IPS DF 6.9 (cell line): Measurements from ENCODE around the gene CNTN5.

Source experiments
- DNase-seq: peaks from one replicate; pipeline ENCODE4 v3.0.0-alpha.2; 2013; ENCODE audit warnings: low read depth, low spot score
- H3K27ac ChIP-seq: one replicate; pipeline ENCODE4 v1.5.1; 2013; ENCODE audit warnings: low read length, control low read depth
- H3K27me3 ChIP-seq: 2 replicates; pipeline ENCODE4 v1.6.1; 2013; ENCODE audit warnings: mild to moderate bottlenecking, low read length; ENCODE audit not compliant: control insufficient read depth, insufficient read depth
- H3K36me3 ChIP-seq: 2 replicates; pipeline ENCODE4 v1.6.1; 2013; ENCODE audit warnings: low read length; ENCODE audit not compliant: control insufficient read depth, insufficient read depth
- H3K4me1 ChIP-seq: 2 replicates; pipeline ENCODE4 v1.6.1; 2013; ENCODE audit warnings: low read length; ENCODE audit not compliant: control insufficient read depth, insufficient read depth
- H3K4me3 ChIP-seq: 2 replicates; pipeline ENCODE4 v1.5.1; 2013; ENCODE audit warnings: mild to moderate bottlenecking, low read length
- H3K9me3 ChIP-seq: 2 replicates; pipeline ENCODE4 v1.6.1; 2013; ENCODE audit warnings: low read length, inconsistent platforms; ENCODE audit not compliant: control insufficient read depth, insufficient read depth
- WGBS: extraction: QIAGEN DNeasy Blood & Tissue Kit; methylation state at CpG from one replicate; pipeline ENCODE4 v1.1.7; 2013; ENCODE audit warnings: mixed read lengths, missing lambda C conversion rate; ENCODE audit not compliant: insufficient read length, insufficient coverage; 5-methylcytosine and 5-hydroxymethylcytosine counted together

The CNTN5 gene

GRCh38 chr11:99423428-99423983, 402.8 kb downstream of the CNTN5 start:
- peaks cover 1% of the 10 kb centered on the region; the same call in 1 of the 2 replicates for H3K27me3 ChIP-seq
- peaks cover 4% of the 10 kb centered on the region for H3K4me1 ChIP-seq

GRCh38 chr11:99424313-99425084, 403.8 kb downstream of the CNTN5 start:
- Histone ChIP-seq H3K9me3 (no peaks in the 10 kb centered on the region), H3K4me1 (peaks cover 4% of the 10 kb centered on the region), H3K36me3 (no peaks in the 10 kb centered on the region), H3K27me3 (peaks cover 1% of the 10 kb centered on the region; the same call in 1 of the 2 replicates), H3K27ac (no peak overlapping the region), H3K4me3 (no peak overlapping the region)
- DNase-seq = no peak
- no CpG with 5 or more reads among the region's 12 CpGs for WGBS

More at GRCh38 chr11:99423428-99423983, 402.8 kb downstream of the CNTN5 start:
- H3K9me3 ChIP-seq = no peaks in the 10 kb centered on the region
- H3K36me3 ChIP-seq = no peaks in the 10 kb centered on the region
- no peak overlapping the region for H3K4me3 ChIP-seq
- DNase-seq = no peak
- WGBS = no CpG with 5 or more reads among the region's 4 CpGs
- H3K27ac ChIP-seq = no peak overlapping the region

GRCh38 chr11:99425596-99425995, 404.8 kb downstream of the CNTN5 start:
- no peak for DNase-seq
- no peaks in the 10 kb centered on the region for H3K36me3 ChIP-seq
- no peaks in the 10 kb centered on the region for H3K9me3 ChIP-seq
- H3K4me1 ChIP-seq = peaks cover 4% of the 10 kb centered on the region
- H3K27ac ChIP-seq = no peak overlapping the region
- no CpG with 5 or more reads among the region's 2 CpGs for WGBS
- H3K4me3 ChIP-seq = no peak overlapping the region
- peaks cover 1% of the 10 kb centered on the region; the same call in 1 of the 2 replicates for H3K27me3 ChIP-seq

- DNase-seq = no peak
- WGBS = no CpG with 5 or more reads among the region's 3 CpGs
- H3K36me3 ChIP-seq = no peaks in the 10 kb centered on the region
- H3K4me1 ChIP-seq = no peaks in the 10 kb centered on the region
- no peak overlapping the region for H3K4me3 ChIP-seq
- H3K27me3 ChIP-seq = no peaks in the 10 kb centered on the region
- no peak overlapping the region for H3K27ac ChIP-seq
- no peaks in the 10 kb centered on the region for H3K9me3 ChIP-seq
These were observed 411.9 kb downstream of the CNTN5 start for GRCh38 chr11:99432677-99433076.

GRCh38 chr11:99443276-99443675, 422.5 kb downstream of the CNTN5 start:
- H3K4me3 ChIP-seq = no peak overlapping the region
- H3K27ac ChIP-seq = no peak overlapping the region
- no peaks in the 10 kb centered on the region for H3K4me1 ChIP-seq
- no peak for DNase-seq
- no peaks in the 10 kb centered on the region for H3K9me3 ChIP-seq
- no CpG with 5 or more reads among the region's 3 CpGs for WGBS
- H3K27me3 ChIP-seq = no peaks in the 10 kb centered on the region
- H3K36me3 ChIP-seq = no peaks in the 10 kb centered on the region

GRCh38 chr11:99446400-99446799, 425.7 kb downstream of the CNTN5 start:
- no peak overlapping the region for H3K4me3 ChIP-seq
- DNase-seq = no peak
- WGBS = no CpG with 5 or more reads among the region's 1 CpG
- H3K4me1 ChIP-seq = no peaks in the 10 kb centered on the region
- H3K27me3 ChIP-seq = no peaks in the 10 kb centered on the region
- H3K27ac ChIP-seq = no peak overlapping the region
- no peaks in the 10 kb centered on the region for H3K36me3 ChIP-seq
- no peaks in the 10 kb centered on the region for H3K9me3 ChIP-seq

- no peak overlapping the region for H3K27ac ChIP-seq
- H3K4me1 ChIP-seq = no peaks in the 10 kb centered on the region
- no peak overlapping the region for H3K4me3 ChIP-seq
- H3K27me3 ChIP-seq = no peaks in the 10 kb centered on the region
- no peaks in the 10 kb centered on the region for H3K9me3 ChIP-seq
- no peak for DNase-seq
- no peaks in the 10 kb centered on the region for H3K36me3 ChIP-seq
These were observed 428.6 kb downstream of the CNTN5 start for GRCh38 chr11:99449345-99449744.

- H3K36me3 ChIP-seq = no peaks in the 10 kb centered on the region
- no CpG with 5 or more reads among the region's 5 CpGs for WGBS
- no peaks in the 10 kb centered on the region for H3K27me3 ChIP-seq
- no peaks in the 10 kb centered on the region for H3K4me1 ChIP-seq
- no peak for DNase-seq
- H3K4me3 ChIP-seq = no peak overlapping the region
- no peaks in the 10 kb centered on the region for H3K9me3 ChIP-seq
- no peak overlapping the region for H3K27ac ChIP-seq
These were observed 431.3 kb downstream of the CNTN5 start for GRCh38 chr11:99452075-99452474.

- H3K27me3 ChIP-seq = no peaks in the 10 kb centered on the region
- H3K4me1 ChIP-seq = no peaks in the 10 kb centered on the region
- H3K9me3 ChIP-seq = no peaks in the 10 kb centered on the region
- H3K27ac ChIP-seq = no peak overlapping the region
- H3K36me3 ChIP-seq = no peaks in the 10 kb centered on the region
- WGBS = no CpG with 5 or more reads among the region's 1 CpG
- DNase-seq = no peak
- H3K4me3 ChIP-seq = no peak overlapping the region
These were observed 441.2 kb downstream of the CNTN5 start for GRCh38 chr11:99461913-99462312.

GRCh38 chr11:99464985-99465384, 444.2 kb downstream of the CNTN5 start:
- Histone ChIP-seq H3K36me3 (no peaks in the 10 kb centered on the region), H3K4me1 (no peaks in the 10 kb centered on the region), H3K9me3 (no peaks in the 10 kb centered on the region), H3K27ac (no peak overlapping the region), H3K27me3 (no peaks in the 10 kb centered on the region), H3K4me3 (no peak overlapping the region)
- no peak for DNase-seq
- no CpG with 5 or more reads among the region's 2 CpGs for WGBS

GRCh38 chr11:99489581-99489980, 468.8 kb downstream of the CNTN5 start:
- H3K4me1 ChIP-seq = no peaks in the 10 kb centered on the region
- H3K27me3 ChIP-seq = no peaks in the 10 kb centered on the region
- no peak overlapping the region for H3K4me3 ChIP-seq
- no peak overlapping the region for H3K27ac ChIP-seq
- H3K36me3 ChIP-seq = no peaks in the 10 kb centered on the region
- DNase-seq = no peak
- no peaks in the 10 kb centered on the region for H3K9me3 ChIP-seq
- WGBS = no CpG with 5 or more reads among the region's 1 CpG
